Transverse colon (tissue), 4 donors: ENCODE data around the gene MYOZ2. TPM values are rescaled to one million over a fixed set of nuclear protein-coding genes. Genes with fewer than 3 reads are reported as not detected.

Experiments used
- DNase-seq: peaks from one replicate; pipeline ENCODE4 v3.0.0-alpha.2; 2019
- H3K27ac ChIP-seq, 4 donors: fragments of 200-600 bp; sonication (generic); 2 replicates each; pipeline ENCODE4 v1.5.1; 2016 to 2018; ENCODE audit warnings: inconsistent platforms in 4 of 4
- H3K27me3 ChIP-seq: fragments of 200-600 bp; sonication (generic); 2 replicates; pipeline ENCODE4 v1.5.1; 2017; ENCODE audit warnings: inconsistent platforms
- H3K36me3 ChIP-seq, 4 donors: fragments of 200-600 bp; sonication (generic); 2 replicates each; pipeline ENCODE4 v1.5.1; 2017 to 2019; ENCODE audit warnings: inconsistent platforms in 4 of 4
- H3K4me1 ChIP-seq, 4 donors: fragments of 200-600 bp; sonication (generic); 2 replicates each; pipeline ENCODE4 v1.5.1; 2017 to 2020; ENCODE audit warnings: inconsistent platforms in 4 of 4
- H3K4me3 ChIP-seq, 4 donors: fragments of 200-600 bp; sonication (generic); 1 replicate in 1 of 4; 2 replicates in 3 of 4; pipeline versions ENCODE4 v1.5.1 to v1.6.1; 2017 to 2019; ENCODE audit warnings: inconsistent platforms in 4 of 4
- H3K9me3 ChIP-seq, 2 donors: fragments of 200-600 bp; sonication (generic); 2 replicates each; pipeline ENCODE4 v1.5.1; 2017 to 2019; ENCODE audit warnings: inconsistent platforms in 2 of 2
- CTCF ChIP-seq, 5 experiments: fragments of 200-600 bp in 3 of 5; fragments of 450-650 bp in 2 of 5; sonication (generic) in 3 of 5; IDR thresholded peaks; 1 replicate in 2 of 5; 2 replicates in 3 of 5; pipeline ENCODE4 v1.5.1; 2016 to 2017; ENCODE audit warnings: antibody characterized with exemption in 5 of 5, inconsistent platforms in 3 of 5, mild to moderate bottlenecking in 2 of 5, moderate library complexity in 1 of 5
- EP300 ChIP-seq: sonication (generic); formaldehyde crosslinking; IDR thresholded peaks from one replicate; pipeline ENCODE4 v1.6.1; 2017; ENCODE audit warnings: antibody characterized with exemption, low read depth
- POLR2A ChIP-seq: fragments of 450-650 bp; IDR thresholded peaks from one replicate; pipeline ENCODE4 v1.6.1; 2016; ENCODE audit warnings: antibody characterized with exemption, mild to moderate bottlenecking, moderate library complexity
- POLR2AphosphoS5 ChIP-seq, 3 donors: sonication (generic); formaldehyde crosslinking; IDR thresholded peaks; one replicate each; pipeline ENCODE4 v1.6.1; 2016; ENCODE audit warnings: antibody characterized with exemption in 3 of 3
- WGBS, 2 donors: methylation state at CpG; one replicate each; pipeline ENCODE4 v1.1.5; 2018; ENCODE audit warnings: low coverage in 1 of 2; 5-methylcytosine and 5-hydroxymethylcytosine counted together
- in situ Hi-C, 4 donors: fragments of 200-750 bp; cut with MboI; loops; one replicate each; pipeline versions ENCODE4 v1.15.0 to v1.15.1; 2017; ENCODE audit warnings: low sequenced_read_pairs in 3 of 4, low pct_ligation_motif_present in 1 of 4, low pct_unique_long_range_greater_than_20kb in 1 of 4
- intact Hi-C: fragments of 100-400 bp; cut with DNase I; formaldehyde crosslinking; loops from one replicate; pipeline ENCODE4 v1.15.1; 2023; ENCODE audit warnings: low total_unique reads
- total RNA-seq, 4 donors: library from RNA; depleted of rRNA; stranded (reverse); fragments of >200 nt; gene quantifications; one replicate each; pipeline ENCODE4 v1.1.0, GENCODE V29; 2016

The MYOZ2 gene
- total RNA-seq, 4 donors from 2014 or later, result 0.27 to 0.32 TPM; not detected in 2

GRCh38 chr4:119128148-119128547 is 7.5 kb upstream of the MYOZ2 start:
- in situ Hi-C loops (no loop called here), intact Hi-C loops (no loop called here)
- Histone ChIP-seq H3K36me3 (no peaks in the 10 kb centered on the region), H3K9me3 (no peaks in the 10 kb centered on the region), H3K27ac (no peak overlapping the region), H3K4me3 (no peak overlapping the region), H3K27me3 (no peaks in the 10 kb centered on the region), H3K4me1 (no peaks in the 10 kb centered on the region)
- TF ChIP-seq EP300 (no peak), POLR2A (no peak), POLR2AphosphoS5 (IDR thresholded peaks at IDR 0.05) (no peak), CTCF (IDR thresholded peaks at IDR 0.05) (no peak)
- WGBS, 2 donors, result 59% methylated on average over 3 of the region's 3 CpGs
- no peak for DNase-seq

DNA sequence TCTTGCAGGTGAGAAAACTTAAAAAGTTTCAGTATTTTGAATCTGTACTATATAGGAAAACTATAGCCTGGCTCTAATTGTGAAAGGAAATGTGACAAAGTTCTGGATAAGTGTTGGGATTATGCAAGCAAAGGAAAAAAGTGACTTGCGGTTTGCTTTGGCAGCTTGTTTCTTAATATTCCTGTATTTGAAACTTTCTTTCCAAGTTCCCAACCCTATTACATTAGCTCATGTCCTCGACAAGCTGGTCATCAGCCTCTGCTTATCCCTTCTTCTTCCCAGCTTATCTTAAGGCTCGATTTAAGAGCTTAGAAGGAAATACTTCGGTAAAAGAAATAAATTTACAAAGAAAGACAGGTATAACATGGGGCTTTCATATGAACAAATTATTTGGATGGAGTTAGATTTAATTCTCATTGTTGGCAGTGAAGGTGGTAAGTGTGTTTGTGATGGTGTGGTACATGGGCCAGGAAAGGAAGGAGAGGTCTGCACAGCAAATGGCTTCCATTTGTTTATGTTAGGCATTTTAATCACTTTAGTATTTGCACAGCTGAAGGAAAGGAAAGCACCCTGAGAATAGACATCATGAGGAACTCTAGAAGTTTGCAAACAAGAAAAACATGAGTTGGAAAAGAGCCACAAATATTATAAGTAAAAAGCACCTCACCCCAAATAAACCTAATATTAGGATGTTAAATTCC is 5.1 kb upstream of the MYOZ2 start:
- TF ChIP-seq CTCF (IDR thresholded peaks at IDR 0.05), result no peak
- no peak for TF ChIP-seq EP300
- TF ChIP-seq POLR2A, result no peak
- TF ChIP-seq POLR2AphosphoS5 (IDR thresholded peaks at IDR 0.05), result no peak
- no peaks in the 10 kb centered on the region for H3K4me1 ChIP-seq
- DNase-seq, result no peak
- H3K4me3 ChIP-seq, result no peak overlapping the region
- H3K36me3 ChIP-seq, result no peaks in the 10 kb centered on the region
- intact Hi-C loops (no loop called here), in situ Hi-C loops (no loop called here)
- H3K27ac ChIP-seq, result no peak overlapping the region
- WGBS, 2 donors, result 75 to 76% methylated on average over 4 of the region's 4 CpGs
- H3K27me3 ChIP-seq, result no peaks in the 10 kb centered on the region
- no peaks in the 10 kb centered on the region for H3K9me3 ChIP-seq

- intact Hi-C loops, result no loop called here
- TF ChIP-seq CTCF (IDR thresholded peaks at IDR 0.05) (no peak), POLR2AphosphoS5 (IDR thresholded peaks at IDR 0.05) (no peak), EP300 (no peak), POLR2A (no peak)
- H3K4me3 ChIP-seq, result no peak overlapping the region
- in situ Hi-C loops, result no loop called here
- H3K9me3 ChIP-seq, result no peaks in the 10 kb centered on the region
- WGBS, 2 donors, result 76 to 81% methylated on average over 4 of the region's 4 CpGs
- DNase-seq, result no peak
- H3K27ac ChIP-seq, result no peak overlapping the region
- no peaks in the 10 kb centered on the region for H3K36me3 ChIP-seq
- H3K4me1 ChIP-seq, result no peaks in the 10 kb centered on the region
- no peaks in the 10 kb centered on the region for H3K27me3 ChIP-seq
Measured at GRCh38 chr4:119131164-119131563, 4.5 kb upstream of the MYOZ2 start.

DNA sequence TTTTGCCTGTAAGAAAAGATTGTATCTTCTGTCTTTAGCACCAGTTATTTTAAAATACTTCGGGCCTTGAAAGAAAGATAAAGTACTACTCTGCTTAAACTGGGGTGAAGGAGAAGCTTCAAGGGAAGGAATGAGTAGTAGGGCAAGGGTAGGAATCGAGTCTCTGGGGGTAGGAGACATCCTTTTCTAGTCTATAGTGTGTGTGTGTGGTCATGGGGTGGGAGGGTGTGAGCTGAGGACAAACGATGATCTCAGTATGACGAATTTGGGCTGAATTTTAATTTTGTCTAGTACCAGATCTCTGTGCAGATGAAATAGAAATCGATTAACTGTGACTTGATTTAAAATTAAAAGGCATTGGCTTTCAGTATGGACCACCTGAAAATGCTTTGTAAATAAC is 3.3 kb upstream of the MYOZ2 start:
- no peak overlapping the region for H3K27ac ChIP-seq
- no peak for TF ChIP-seq EP300
- no peak for TF ChIP-seq CTCF (IDR thresholded peaks at IDR 0.05)
- TF ChIP-seq POLR2AphosphoS5 (IDR thresholded peaks at IDR 0.05), result no peak
- TF ChIP-seq POLR2A, result no peak

More for the DNA sequence above, 3.3 kb upstream of the MYOZ2 start:
- DNase-seq, result no peak
- 79 to 80% methylated on average over 5 of the region's 5 CpGs for whole genome bisulfite sequencing, 2 donors
- intact Hi-C loops, result no loop called here
- no peaks in the 10 kb centered on the region for H3K4me1 ChIP-seq
- in situ Hi-C loops, result no loop called here
- H3K27me3 ChIP-seq, result no peaks in the 10 kb centered on the region
- H3K4me3 ChIP-seq, result no peak overlapping the region
- H3K36me3 ChIP-seq, result no peaks in the 10 kb centered on the region
- H3K9me3 ChIP-seq, result no peaks in the 10 kb centered on the region
